ENCODE data around the gene UGT1A7.

The UGT1A7 gene

DNA sequence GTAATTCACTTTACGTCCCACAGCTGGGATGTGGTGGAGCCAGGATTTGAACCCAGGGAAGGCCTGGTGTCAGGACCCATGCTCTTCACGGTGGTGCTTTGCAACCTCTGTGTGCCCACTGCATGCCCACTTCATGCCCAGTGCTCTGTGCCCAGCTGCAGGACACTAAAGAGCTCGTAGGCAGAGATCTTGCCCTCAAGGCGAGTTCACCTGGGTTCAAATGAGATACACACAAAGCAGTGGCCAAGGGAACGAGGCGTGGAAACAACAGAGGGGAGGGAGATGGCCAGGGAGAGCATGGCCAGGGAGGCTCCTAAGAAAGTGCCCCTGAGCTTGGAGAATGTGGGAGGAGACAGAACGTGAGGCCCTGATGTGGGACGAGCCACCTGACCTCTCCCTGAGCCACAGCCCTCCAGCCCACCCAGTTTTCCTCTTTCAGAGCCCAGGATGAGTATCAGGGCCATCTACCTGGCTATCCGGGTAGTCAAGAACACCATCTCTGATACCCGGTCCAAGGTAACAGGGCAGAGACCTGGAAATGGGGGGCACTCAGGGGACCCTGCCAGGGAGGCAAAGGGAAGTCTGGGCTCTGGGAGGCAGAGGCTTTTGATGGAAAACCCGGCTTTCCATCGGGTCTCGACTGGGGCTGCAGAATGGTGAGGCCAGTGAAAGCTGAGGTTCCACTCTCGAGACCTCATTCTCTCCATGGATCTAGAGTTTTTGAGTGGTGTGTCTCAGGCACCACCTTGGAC is 116.8 kb downstream of the UGT1A7 start:
- no peak for DNase-seq (ENCODE audit: low read depth in 2 of 2)

DNA sequence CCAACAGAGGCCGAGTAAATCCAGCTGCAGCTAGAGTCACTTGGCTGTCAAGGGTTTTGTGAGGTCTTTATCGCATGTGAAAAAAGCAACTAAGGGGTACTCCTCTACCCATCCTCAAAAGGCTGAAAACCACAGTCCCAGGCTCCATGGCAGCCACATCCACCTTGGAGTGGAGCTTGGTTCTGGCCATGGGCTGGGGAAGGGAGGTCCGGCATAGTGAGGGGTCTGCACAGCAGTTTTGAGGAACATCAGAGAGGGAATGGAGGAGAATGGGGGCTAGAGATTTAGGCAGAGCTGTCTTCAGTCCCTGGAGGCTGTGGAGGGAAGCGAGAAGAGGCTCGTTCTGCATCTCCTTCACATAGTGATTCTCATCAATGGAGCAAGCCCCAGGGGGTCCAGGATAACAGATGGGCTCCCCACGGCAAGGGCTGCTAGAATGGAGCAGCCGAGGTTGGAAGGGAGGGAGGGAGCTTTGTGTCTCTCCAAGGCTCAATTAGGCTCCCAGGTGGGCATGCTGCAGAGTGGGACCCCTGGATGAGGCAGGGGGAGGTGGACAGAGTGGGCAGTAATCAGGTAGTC is 117.5 kb downstream of the UGT1A7 start:
- no peak for DNase-seq (ENCODE audit: low read depth in 2 of 2)

DNA sequence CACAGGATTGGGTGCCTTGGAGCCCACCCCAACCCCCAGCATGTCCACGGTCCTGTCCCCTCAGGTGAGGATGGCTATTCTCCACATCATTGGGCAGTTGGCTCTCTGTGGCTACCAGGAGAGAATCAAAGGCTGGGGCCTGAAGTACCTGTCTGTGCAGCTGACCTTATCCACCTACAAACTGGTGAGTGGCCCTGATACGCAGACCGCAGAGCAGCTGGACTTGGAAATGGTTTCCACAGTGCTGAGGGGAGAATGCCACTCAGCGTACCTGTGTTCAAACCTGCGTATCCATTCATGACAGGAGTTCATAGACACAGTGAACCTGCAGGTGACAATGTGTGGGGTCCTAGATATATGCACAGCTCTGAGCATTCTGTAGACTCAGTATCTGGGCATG is 118.0 kb downstream of the UGT1A7 start:
- no peak for DNase-seq (ENCODE audit: low read depth in 2 of 2)

DNA sequence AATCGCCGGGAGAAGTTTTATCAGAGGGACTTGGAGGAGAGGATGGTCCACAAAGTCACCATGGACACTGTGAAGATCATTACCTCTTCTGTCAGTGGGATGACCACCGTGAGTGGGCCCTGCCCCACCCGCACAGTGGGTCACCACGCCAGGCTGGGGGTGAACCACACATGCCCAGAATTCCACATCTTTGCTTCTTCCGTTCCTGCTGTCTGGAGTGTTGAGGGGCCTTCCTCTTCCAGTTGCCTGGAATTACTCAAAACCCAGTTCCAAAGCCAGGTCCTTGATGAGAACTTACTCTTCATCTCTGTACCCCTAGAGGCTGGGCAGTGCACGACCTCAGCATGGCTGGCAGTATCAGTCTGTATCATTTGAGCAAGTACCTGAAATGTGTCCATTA is 118.5 kb downstream of the UGT1A7 start:
- DNase-seq (ENCODE audit: low read depth in 2 of 2): no peak

DNA sequence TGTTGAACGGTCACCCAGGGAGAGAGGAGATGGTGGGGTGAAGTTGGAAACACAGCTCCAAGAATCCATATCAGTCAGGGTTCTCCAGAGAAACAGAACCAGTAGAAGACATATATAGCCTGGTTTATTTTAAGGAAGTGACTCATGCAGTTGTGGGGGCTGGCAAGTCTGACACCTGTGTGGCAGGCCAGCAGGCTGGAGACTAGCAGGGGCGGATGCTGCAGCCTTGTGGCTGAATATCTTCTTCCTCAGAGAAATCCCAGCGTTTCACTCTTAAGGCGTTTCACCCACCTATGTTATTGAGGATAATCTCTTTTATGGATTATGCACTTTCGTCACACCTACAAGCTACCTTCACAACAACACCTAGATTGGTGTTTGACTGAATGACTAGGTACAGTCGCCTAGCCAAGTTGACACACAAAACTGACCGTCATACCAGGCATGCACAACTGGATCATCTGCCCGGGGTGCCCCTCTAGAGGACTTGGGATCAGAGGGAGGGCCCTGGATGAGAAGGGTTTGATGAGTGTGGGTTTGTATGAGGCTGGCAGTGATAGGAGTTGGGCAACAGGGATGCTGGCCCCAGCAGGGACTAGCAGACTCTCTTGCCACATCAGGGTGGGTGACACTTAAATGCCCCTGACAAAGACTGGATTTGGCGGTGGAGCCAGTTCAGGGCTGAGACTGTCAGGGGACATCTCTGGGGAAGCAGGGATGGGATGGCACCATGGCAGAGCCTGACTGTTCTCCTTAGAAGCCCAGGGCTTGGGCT is 119.8 kb downstream of the UGT1A7 start:
- DNase-seq (ENCODE audit: low read depth in 2 of 2): no peak

DNA sequence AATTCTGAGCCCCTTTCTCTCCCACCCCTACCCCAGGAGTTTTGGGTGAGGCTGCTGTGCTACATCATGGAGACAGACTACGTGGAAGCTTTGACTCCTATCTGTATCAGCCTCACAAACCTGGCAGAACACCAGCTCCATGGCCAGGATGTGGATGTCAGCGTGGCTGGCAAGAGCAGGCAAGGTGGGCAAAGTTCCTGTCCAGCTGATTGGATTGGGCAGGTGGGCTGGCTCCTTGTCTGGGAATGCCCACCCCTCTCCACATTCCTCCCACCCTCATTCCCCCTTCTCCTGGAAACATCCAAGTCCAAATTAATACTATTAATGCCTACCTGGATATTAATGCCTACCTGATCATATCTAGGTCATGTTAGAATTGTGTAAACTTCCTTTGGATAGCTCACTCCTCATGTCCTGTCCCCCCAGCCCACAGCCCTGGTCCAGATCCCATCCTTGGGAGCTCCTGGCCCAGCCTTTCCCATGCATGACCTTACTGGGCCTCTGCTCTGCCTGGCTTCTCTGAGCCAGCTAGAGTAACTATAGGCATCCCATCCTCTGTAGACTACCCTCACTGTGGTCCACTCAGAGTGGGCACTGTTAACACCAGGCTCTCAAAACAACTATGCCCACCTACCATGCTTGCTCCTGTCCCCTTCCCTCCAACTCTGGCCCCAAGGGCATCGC is 120.6 kb downstream of the UGT1A7 start:
- DNase-seq (ENCODE audit: low read depth in 2 of 2): no peak

DNA sequence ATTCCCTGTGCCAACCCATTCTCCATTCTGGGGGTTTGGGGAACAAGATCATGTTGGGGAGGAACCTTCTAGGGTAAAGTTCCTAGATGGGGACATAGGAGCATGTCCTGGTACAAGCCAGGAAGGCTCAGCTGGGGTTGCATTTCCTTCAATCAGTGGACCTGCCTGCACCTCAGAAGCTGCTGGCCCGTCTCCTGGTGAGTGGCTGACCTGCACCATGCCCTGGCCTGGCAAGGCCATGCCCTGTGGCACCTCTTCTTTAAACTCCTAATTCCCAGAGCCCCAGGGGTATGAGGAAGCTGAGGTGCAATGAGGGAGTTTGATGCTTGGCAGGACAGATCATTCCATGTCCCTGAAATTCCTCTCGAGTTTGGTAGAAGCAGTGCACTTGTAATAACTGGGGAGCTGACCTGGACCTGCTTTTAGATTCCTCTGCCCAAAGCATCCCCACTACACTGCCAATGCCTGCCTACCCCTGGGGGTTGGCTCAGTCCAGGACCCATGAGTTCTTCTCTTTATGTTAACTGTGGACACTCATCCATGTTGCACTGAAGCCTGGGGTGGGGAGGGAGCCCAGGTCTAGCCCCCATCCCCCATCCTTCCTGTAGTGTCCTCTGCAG is 121.7 kb downstream of the UGT1A7 start:
- no peak for DNase-seq (ENCODE audit: low read depth in 2 of 2)

DNA sequence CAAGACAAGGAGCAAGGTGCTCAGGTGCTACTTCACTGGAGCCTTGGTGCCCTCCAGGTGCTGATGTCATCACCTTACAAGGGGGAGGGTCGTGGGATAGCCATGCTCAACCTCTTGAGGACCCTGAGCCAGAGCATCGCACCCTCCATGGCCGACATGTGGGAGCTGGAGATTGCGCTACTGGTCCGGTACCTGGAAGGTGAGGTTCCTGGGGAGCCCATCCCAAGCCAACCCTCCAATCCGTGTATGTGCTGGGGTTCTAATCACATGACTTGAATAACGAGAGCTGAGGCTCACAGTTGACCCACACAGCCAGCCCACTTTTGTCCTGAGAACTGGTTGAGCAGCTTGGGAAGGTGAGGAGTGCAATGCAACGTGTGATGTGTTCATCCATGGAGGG is 122.3 kb downstream of the UGT1A7 start:
- DNase-seq (ENCODE audit: low read depth in 2 of 2): no peak

DNA sequence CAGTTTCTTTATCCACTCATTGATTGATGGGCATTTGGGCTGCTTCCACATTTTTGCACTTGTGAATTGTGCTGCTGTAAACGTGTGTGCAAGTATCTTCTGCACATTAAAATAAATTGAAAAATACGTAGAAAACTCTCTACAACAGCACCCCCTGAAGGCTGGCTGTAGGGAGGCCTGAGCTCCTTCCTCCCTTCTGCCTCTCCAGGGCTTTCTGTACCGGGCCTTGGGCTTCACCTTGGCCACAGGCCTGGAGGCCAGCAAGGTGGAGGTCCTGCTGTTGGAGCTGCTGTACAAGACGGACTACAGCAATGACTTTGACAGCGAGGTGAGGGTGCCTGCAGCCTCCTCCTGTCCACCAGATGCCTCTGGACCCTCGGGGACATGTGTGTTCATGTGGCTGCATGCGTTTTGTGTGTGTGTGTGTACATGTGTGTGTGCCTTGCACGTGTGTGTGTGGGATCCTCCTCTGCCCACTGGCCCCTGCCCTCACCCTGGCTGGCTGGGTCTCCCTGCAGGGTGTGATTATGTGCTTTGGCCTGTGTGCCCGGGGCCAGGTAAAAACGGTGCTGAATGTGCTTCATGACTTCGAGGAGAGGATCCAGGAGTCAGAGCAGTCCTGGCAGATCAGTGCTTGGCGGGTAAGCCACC is 125.6 kb downstream of the UGT1A7 start:
- DNase-seq (ENCODE audit: low read depth in 2 of 2): no peak

DNA sequence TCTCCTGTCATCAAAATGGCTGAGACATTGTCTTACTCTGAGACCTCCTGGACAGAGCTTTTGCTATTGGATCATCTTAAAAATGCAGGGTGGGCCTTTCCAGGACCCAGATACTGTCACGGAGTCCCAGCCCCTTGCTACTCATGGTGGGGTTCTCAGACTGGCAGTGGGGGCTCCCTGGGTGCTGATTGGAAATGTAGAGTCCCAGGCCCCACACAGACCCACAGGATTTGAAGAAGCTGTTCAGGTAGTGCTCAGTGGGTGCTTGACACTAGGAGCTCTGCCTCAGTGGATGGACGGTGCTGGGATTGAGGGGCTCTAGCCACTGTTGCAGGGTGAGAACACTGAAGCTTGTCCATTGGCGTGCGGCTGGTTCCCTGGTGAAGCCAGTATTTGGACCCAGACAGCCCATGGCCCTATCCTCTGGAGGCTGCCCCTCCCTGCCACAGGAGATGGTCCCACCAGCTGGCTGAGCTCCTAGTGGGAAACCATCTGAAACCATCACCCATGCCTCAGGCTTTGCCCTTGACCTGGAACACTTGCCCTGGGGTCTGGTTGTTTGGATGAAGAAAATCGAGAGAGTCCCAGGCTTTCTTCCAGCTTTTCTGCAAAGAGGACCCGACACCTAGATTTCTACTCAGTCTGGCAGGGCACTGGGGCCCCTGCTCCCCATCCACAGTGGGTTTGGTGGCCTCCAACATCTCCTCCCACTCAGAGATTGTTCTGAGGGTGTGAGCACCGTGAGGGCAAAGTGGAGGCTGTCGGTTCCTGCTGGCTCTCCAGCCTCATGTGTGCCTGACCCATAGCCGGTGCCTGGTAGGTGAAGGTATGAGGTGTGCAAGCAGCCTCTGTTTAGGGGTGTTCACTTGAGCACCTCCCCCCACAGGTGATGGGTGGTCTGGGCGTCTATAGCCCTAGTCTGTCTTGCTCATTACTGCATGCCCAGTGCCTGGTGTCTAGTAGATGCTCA is 126.5 kb downstream of the UGT1A7 start:
- no peak for DNase-seq (ENCODE audit: low read depth in 2 of 2)

DNA sequence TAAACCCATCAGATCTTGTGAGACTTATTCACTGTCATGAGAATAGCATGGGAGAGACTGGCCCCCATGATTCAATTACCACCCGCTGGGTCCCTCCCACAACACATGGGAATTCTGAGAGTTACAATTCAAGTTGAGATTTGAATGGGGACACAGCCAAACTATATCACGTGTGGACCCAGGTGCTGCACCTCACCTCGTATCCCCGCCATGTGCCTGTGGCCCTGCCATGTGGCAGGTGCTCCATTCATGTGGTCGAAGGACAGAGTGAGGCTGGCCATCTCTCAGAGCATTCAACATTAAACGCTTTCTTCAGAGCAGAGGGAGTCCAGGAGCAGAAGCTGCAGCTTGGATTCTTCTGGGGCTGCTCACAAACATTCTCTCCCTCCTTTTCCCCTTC is 128.7 kb downstream of the UGT1A7 start:
- DNase-seq (ENCODE audit: low read depth in 2 of 2): no peak

DNA sequence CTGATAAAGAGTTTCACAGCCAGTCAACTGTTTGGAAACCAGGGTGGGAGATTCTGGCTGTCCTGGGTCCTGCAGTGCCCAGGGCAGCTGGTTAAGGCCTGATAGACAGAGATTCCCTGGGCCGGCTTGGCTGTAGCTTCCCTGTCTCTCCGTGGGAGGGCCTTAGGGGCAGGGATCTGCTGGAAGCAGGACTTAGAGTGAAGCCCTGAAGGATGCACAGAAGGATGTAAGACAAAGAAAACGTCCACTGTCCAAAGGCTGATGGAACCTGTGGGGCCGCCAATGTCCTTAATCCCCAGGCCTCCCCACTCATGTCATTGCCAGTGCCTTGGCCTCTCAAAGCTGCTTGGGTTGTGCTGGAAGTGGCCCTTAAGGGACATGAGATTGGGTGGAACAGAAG is 129.4 kb downstream of the UGT1A7 start:
- DNase-seq (ENCODE audit: low read depth in 2 of 2): no peak

DNA sequence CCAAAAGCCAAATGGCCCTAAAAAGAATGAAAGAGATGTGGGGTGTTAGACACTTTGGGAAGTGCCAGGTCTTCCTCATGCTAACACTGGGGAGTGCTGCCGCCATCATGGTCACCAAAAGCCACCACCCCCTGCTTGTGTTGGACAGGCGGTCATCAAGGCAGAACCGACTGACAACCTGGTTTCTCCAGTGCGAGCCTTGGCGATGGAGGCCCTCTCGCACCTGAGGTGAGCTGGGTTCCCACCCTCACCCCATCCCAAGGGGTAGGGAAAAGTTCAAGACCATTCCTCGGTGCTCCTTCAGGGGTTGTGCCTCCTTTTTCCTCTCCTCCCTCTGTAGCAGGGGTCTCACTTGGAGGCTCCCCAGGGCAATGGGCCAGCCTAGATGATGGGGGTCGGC is 130.0 kb downstream of the UGT1A7 start:
- DNase-seq (ENCODE audit: low read depth in 2 of 2): no peak

DNA sequence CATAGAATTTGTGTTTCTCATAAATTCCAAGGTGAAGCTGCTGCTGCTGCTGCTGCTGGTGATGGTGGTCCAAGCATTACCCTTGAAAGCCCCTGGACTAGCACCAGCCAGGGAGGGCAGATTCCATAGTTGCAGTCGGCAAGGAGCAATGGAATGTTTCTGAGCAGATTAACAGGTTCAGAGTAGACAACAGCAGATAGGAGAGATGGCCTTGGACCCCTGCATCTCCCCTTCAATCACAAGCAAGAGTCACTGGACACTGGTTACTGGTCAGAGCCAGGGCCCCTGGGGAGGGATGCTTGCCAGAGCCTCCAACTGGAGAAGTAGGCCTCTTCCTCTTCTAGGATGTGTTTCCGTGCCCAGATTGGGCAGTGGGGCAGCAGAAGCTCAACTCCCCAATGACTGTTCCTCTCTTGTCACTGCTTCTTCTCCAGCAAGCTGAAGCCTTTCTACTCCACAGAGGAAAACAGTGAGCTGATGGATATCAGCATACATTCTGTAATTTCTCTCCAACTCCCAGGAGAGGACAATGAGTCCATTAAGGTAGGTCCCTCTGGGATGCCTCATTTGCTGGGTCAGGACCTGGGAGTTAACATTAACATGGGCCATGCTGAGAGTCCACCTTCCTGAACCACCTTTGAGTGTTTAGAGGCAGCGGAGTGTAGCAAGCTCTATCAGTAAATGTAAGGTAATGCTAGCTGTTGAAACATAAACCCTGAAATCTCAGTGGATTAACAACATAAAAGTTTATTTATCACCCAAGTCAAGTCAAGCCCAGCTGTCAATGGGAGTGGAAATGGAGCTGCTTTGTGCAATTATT is 131.7 kb downstream of the UGT1A7 start:
- no peak for DNase-seq (ENCODE audit: low read depth in 2 of 2)

DNA sequence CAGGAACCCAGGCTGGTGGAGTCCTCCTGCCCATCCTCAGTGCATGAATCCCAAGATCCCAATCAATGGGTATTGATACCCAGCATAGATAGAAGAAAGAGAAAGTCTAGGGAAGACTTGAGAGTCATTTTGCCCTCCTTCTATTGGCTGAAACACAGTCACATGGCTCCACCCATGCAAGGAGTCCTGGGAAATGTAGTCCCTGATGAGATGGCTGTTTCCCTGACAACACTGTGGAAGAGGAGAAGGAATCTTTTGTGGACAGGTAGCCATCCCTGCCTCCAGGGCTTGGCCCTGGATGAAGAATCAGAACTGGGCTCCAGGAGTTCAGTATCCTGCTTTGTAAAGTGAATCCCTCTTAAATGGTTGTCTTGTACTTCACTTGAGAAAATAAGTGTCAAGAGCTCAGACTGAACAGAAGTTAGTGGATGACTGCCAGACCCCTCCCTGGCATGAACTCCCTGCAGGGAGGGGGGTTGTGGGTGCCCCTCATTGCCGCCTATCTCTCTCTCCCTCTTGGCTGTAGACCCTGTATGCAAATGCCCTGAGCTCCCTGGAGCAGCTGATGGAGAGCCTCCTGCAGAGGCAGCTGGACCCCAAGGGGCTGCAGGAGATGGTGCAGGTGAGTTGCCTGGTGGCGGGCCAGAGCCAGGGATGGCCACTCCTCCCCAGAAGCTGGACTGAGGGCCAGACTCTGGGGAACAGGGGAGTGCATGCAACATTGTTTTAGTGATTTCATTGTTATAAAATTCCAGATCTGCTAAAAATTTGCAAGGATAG is 132.5 kb downstream of the UGT1A7 start:
- no peak for DNase-seq (ENCODE audit: low read depth in 2 of 2)

DNA sequence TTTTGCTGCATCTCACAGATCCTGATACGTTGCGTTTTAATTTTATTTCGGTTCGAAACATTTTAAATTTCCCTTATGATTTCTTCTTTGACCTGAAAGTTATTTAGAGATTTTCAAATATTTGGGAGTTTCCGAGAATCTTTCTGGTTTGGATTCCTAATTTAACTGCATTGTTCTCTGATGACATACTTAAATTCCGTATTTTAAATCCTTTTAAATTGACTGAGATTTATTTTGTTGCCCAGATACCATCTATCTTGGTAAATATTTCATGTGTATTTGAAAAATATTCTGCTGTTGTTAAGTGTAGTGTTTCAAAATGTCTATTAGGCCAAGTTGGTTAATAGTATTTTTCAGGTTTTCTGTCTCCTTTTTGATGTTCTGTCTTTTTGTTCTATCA is 134.2 kb downstream of the UGT1A7 start:
- no peak for DNase-seq (ENCODE audit: low read depth in 2 of 2)

DNA sequence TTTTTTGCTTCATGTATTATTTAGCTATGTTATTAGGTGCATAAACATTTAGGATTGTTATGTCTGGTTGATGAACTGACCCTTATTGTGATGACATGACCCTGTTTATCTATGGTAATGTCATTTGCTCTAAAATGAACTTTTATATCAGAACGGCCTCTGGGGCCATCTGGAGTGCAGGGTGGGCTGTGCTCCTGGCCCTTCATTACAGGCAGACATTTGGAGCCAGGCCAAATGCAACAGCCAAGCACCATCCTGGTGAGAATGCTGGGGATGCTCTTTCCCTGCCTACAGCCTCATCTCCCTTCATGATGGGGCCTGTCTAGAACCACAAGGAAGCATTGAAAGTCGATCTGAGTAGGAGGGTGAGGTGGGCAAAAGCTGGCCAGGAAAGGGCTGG is 134.6 kb downstream of the UGT1A7 start:
- no peak for DNase-seq (ENCODE audit: low read depth in 2 of 2)

DNA sequence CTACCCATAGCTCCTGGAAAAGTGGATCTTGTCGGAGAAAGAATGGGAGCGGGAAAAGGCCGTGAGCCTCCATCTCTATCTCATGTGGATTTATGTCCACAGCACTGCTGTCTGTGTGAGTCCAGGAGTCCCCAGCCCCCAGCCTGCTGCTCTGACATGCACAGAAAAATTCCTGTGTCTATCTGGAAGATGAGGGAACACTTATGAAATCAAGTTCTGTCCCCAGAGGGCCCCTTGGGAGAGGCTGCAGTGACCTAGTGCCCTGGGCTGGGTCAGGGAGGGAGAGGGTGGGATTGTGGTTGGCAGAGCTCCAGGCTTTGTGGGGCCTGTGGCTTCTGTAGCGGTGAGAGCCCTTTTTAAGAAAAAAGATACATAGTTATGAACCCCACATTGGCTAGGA is 135.1 kb downstream of the UGT1A7 start:
- DNase-seq (ENCODE audit: low read depth in 2 of 2): no peak

Measured in stimulated activated CD4-positive, alpha-beta T cell treated with anti-CD3 and anti-CD28 coated beads, Interleukin-15, amount 100 ng/mL, for 48 hours (primary cell).